Right lobe of liver (tissue), 6 donors: ENCODE results near the gene ACSF3. TPM values are rescaled to one million over a fixed set of nuclear protein-coding genes. Genes with fewer than 3 reads are reported as not detected.

Experiments used
- ATAC-seq, 4 donors: fragments of 200-7000 bp; cut with Tn5 transposase; one replicate each; pipeline ENCODE4 v1.9.1; 2020; ENCODE audit warnings: mild to moderate bottlenecking in 4 of 4, moderate library complexity in 4 of 4
- DNase-seq, 3 donors: peaks; one replicate each; pipeline ENCODE4 v3.0.0-alpha.2; 2020
- H3K27ac ChIP-seq, 3 donors: fragments of 200-600 bp; one replicate each; pipeline ENCODE4 v1.8.0; 2022
- H3K27me3 ChIP-seq, 2 donors: fragments of 200-600 bp; one replicate each; pipeline ENCODE4 v1.8.0; 2022
- H3K36me3 ChIP-seq, 4 donors: fragments of 200-600 bp; sonication (generic) in 1 of 4; one replicate each; pipeline versions ENCODE4 v1.5.1 to v1.8.0; 2017 to 2022; ENCODE audit warnings: control low read depth in 1 of 4
- H3K4me1 ChIP-seq, 4 donors: fragments of 200-600 bp; sonication (generic) in 1 of 4; one replicate each; pipeline versions ENCODE4 v1.5.1 to v1.8.0; 2017 to 2022; ENCODE audit warnings: control low read depth in 1 of 4
- H3K4me3 ChIP-seq, 3 donors: fragments of 200-600 bp; one replicate each; pipeline ENCODE4 v1.8.0; 2022
- H3K9me3 ChIP-seq, 4 donors: fragments of 200-600 bp; sonication (generic) in 1 of 4; one replicate each; pipeline versions ENCODE4 v1.5.1 to v1.8.0; 2017 to 2022; ENCODE audit warnings: control low read depth in 1 of 4
- POLR2A ChIP-seq: fragments of 450-650 bp; IDR thresholded peaks from one replicate; pipeline ENCODE4 v1.6.1; 2017; ENCODE audit warnings: antibody characterized with exemption, mild to moderate bottlenecking
- WGBS: methylation state at CpG from one replicate; pipeline ENCODE4 v1.1.6; 2018; ENCODE audit warnings: low coverage, low lambda C conversion rate; ENCODE audit not compliant: insufficient coverage; ENCODE audit errors: missing lambda C conversion rate; 5-methylcytosine and 5-hydroxymethylcytosine counted together
- intact Hi-C, 2 donors: fragments of 100-400 bp; cut with DNase I; formaldehyde crosslinking; loops; one replicate each; pipeline versions ENCODE4 v1.11.2 to v1.14.1; 2022
- total RNA-seq, 6 experiments: library from RNA; depleted of rRNA in 2 of 6; stranded (reverse); fragments of >200 nt in 2 of 6; fragmentation: NEBNext Ultra II Directional in 3 of 6; extraction: Animal tissue kit (Norgen Biotek cat#: 25700) in 3 of 6; gene quantifications; one replicate each; pipeline versions ENCODE4 v1.1.0 to v1.2.4, GENCODE V29; 2016 to 2023
- TF ChIP-seq, protein P1 (sequence below), 4 donors: fragments of 200-600 bp in 3 of 4; fragments of 450-650 bp in 1 of 4; IDR thresholded peaks; one replicate each; pipeline versions ENCODE4 v1.5.1 to v1.8.0; 2016 to 2022; ENCODE audit warnings: antibody characterized with exemption in 4 of 4, mild to moderate bottlenecking in 2 of 4
- donor health status: DM: no; HTN: yes; CAD: no.
- donor health status: DM: no; HTN: no; CAD: no.
- donor health status: DM: no; HTN: no; CAD: no.
- donor health status: DM: no; HTN: yes; CAD: no.
- donor health status: DM: no; HTN: yes; CAD: no.

ACSF3 gene
- total RNA-seq, 6 experiments from 2014 or later: 20.2 to 33.6 (median 29.4) TPM

DNA sequence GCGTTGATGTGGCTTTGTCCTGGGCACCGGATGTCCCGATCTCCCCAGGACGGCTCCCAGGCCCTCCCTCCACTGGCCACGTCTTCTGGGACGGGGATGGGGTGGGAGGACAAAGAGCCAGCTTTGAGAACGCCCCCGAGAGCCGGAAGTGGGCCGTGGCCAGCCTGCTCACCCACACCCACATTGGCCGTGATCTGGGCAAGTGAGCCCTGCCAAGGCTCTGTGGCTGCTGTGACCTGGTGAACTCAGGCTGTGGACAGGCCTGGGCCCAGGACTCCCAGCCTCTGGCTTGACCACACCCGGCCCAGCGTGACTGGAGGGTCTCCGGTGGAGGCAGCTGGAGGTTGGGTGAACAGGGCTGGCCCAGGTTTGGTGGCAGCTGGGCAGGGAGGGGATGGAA is 81.2 kb downstream of the ACSF3 start:
- Histone ChIP-seq H3K27ac (no peak overlapping the region), H3K9me3 (no peaks in the 10 kb centered on the region), H3K27me3 (no peaks in the 10 kb centered on the region), H3K4me1 (peaks cover 0 to 3% (median 0%) of the 10 kb centered on the region in 4 donors), H3K4me3 (no peak overlapping the region), H3K36me3 (no peaks in the 10 kb centered on the region)
- WGBS: 40% methylated on average over 1 of the region's 14 CpGs
- DNase-seq (no peak), ATAC-seq (no peak)
- intact Hi-C loops: no loop called here
- TF ChIP-seq POLR2A: no peak
- TF ChIP-seq, protein P1, sequence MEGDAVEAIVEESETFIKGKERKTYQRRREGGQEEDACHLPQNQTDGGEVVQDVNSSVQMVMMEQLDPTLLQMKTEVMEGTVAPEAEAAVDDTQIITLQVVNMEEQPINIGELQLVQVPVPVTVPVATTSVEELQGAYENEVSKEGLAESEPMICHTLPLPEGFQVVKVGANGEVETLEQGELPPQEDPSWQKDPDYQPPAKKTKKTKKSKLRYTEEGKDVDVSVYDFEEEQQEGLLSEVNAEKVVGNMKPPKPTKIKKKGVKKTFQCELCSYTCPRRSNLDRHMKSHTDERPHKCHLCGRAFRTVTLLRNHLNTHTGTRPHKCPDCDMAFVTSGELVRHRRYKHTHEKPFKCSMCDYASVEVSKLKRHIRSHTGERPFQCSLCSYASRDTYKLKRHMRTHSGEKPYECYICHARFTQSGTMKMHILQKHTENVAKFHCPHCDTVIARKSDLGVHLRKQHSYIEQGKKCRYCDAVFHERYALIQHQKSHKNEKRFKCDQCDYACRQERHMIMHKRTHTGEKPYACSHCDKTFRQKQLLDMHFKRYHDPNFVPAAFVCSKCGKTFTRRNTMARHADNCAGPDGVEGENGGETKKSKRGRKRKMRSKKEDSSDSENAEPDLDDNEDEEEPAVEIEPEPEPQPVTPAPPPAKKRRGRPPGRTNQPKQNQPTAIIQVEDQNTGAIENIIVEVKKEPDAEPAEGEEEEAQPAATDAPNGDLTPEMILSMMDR (IDR thresholded peaks at IDR 0.05): no peak

DNA sequence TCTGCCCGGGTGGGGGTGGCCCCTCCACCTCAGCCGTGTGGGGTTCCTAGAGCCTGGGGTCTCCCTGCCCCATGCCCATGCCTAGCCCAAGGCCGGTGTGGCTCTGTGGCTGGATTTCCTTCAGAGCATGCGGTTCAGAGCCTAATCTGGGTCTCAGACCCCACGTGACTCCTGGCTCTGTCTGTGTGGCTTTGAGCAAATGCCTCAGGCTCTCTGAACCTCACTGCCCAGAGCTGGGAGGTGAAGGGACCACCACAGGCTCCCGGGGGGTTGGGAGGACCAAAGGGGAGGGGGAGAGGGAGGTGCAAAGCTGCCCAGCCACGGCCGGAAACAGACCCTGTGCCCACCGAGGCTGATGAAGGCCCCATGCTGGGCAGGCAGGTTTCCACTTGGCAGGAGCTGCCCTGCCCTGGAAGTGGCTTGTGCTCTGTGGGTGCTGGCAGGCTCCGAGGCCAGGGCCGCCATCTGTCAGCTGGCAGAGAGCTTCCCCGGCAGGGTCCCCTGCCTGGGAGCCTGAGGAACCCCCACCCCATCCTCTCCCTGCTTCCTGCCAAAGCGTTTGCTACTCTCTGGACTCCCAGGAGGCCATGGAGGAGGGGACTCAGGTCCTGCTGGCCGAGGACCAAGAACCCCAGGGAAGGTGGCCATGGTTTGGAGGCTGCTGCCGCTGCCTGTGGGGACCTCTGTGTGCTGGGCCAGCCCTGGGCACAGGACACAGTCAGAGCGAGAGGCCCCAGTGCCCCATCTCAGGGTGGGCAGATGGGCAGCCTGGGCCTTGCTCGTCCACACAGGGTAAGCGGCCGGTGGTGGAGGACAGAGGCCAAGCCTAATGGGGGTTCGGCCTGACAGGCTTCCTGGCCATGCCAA is 81.9 kb downstream of the ACSF3 start:
- no peak overlapping the region for H3K4me3 ChIP-seq
- H3K27me3 ChIP-seq: no peaks in the 10 kb centered on the region
- intact Hi-C loops: no loop called here
- no peak for TF ChIP-seq POLR2A
- TF ChIP-seq, protein P1 (IDR thresholded peaks at IDR 0.05): no peak
- WGBS: no CpG with 5 or more reads among the region's 20 CpGs
- DNase-seq (no peak), ATAC-seq (no peak)
- no peaks in the 10 kb centered on the region for H3K36me3 ChIP-seq
- H3K4me1 ChIP-seq: peaks cover 0 to 3% (median 0%) of the 10 kb centered on the region in 4 donors
- H3K9me3 ChIP-seq: no peaks in the 10 kb centered on the region
- H3K27ac ChIP-seq: no peak overlapping the region

DNA sequence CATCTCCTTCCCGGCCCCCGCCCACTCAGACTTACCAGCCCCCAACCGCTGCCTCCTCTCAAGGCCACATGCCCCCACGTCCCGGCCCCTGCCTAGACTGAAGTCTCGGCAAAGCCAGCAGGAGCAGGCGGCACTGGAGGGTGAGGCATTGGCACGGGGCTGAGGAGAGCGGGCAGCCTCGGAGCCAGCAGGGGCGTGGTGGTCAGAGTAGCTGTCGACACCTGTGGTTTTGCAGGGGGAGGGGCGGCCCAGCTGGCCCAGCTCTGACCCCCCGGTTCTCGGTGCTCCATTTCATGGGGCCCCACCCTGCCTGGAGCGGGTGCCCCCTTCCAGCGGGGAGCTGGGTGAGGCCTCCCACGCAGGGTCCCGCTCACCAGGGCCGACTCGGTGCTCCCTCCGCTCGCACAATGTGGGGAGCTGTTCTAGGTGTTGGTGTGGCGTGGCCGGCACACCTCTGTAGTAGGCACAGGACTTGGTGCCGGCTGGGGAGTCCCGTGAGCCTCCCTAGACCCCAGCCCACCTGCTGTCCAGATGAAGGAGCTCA is 82.6 kb downstream of the ACSF3 start:
- Histone ChIP-seq H3K4me3 (no peak overlapping the region), H3K27me3 (no peaks in the 10 kb centered on the region), H3K9me3 (no peaks in the 10 kb centered on the region), H3K36me3 (no peaks in the 10 kb centered on the region), H3K27ac (no peak overlapping the region), H3K4me1 (no peaks in the 10 kb centered on the region)
- ATAC-seq (no peak), DNase-seq (no peak)
- no peak for TF ChIP-seq POLR2A
- TF ChIP-seq, protein P1 (IDR thresholded peaks at IDR 0.05): no peak
- intact Hi-C loops: no loop called here
- 0% methylated on average over 1 of the region's 27 CpGs for WGBS

DNA sequence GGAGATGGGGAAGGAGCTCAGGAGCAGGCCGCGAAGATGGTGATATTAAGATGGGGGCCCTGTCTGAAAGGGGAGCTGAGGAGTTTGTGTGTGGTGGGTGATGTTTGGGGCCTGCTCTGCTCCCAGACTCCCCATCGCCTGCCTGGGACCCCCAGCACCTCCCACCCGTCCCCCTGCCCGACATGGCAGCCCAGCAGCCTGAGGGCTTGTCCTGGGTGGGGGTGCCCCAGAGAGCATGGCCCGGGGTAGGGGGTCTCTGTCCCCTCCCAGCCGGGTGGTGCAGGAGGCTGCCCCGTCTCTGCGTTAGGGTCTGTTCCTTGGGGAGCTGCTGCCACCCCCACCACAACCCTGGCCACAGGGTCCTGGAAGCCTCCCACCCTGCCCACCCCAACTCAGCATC is 83.1 kb downstream of the ACSF3 start:
- Histone ChIP-seq H3K9me3 (no peaks in the 10 kb centered on the region), H3K27ac (no peak overlapping the region), H3K27me3 (no peaks in the 10 kb centered on the region), H3K4me3 (no peak overlapping the region), H3K4me1 (no peaks in the 10 kb centered on the region), H3K36me3 (no peaks in the 10 kb centered on the region)
- 60% methylated on average over 1 of the region's 9 CpGs for whole genome bisulfite sequencing
- ATAC-seq (no peak), DNase-seq (no peak)
- intact Hi-C loops: no loop called here
- TF ChIP-seq POLR2A: no peak
- TF ChIP-seq, protein P1 (IDR thresholded peaks at IDR 0.05): no peak
